Esophagus muscularis mucosa (tissue), 3 donors: Measurements from ENCODE around the gene CDKN2B-AS1.

ENCODE experiments used
- POLR2A ChIP-seq: fragments of 450-650 bp; IDR thresholded peaks from one replicate; pipeline ENCODE4 v1.6.1; 2017; ENCODE audit warnings: antibody characterized with exemption, moderate library complexity, mild to moderate bottlenecking, low read depth
- POLR2AphosphoS5 ChIP-seq, 2 donors: sonication (generic); formaldehyde crosslinking; IDR thresholded peaks; one replicate each; pipeline ENCODE4 v1.6.1; 2017; ENCODE audit warnings: antibody characterized with exemption in 2 of 2
- TF ChIP-seq, protein P1 (sequence below), 3 experiments: fragments of 200-600 bp in 2 of 3; fragments of 450-650 bp in 1 of 3; sonication (generic) in 2 of 3; IDR thresholded peaks; one replicate each; pipeline ENCODE4 v1.5.1; 2017 to 2019; ENCODE audit warnings: antibody characterized with exemption in 3 of 3, mild to moderate bottlenecking in 2 of 3, moderate library complexity in 1 of 3

DNA sequence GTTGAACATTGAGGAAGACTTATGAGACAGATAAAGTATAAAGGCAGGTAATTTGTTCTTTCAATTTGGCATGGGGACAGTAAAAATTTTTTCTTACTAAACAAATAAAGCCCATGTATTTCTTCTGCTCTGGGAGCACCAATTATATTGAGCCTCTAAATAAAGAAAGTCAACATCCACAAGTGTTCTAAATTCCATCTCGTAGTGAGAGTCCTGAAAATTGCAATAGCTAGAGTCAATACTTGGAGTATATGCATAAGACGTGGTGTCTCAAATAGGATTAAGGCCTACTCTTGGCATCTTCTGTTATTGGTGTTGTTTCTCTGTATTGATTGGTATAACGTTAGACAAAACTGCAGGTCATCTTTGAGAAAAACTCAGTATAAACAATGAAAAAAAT, 135.0 kb downstream of the CDKN2B-AS1 start:
- TF ChIP-seq POLR2A, result no peak
- TF ChIP-seq, protein P1, sequence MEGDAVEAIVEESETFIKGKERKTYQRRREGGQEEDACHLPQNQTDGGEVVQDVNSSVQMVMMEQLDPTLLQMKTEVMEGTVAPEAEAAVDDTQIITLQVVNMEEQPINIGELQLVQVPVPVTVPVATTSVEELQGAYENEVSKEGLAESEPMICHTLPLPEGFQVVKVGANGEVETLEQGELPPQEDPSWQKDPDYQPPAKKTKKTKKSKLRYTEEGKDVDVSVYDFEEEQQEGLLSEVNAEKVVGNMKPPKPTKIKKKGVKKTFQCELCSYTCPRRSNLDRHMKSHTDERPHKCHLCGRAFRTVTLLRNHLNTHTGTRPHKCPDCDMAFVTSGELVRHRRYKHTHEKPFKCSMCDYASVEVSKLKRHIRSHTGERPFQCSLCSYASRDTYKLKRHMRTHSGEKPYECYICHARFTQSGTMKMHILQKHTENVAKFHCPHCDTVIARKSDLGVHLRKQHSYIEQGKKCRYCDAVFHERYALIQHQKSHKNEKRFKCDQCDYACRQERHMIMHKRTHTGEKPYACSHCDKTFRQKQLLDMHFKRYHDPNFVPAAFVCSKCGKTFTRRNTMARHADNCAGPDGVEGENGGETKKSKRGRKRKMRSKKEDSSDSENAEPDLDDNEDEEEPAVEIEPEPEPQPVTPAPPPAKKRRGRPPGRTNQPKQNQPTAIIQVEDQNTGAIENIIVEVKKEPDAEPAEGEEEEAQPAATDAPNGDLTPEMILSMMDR (IDR thresholded peaks at IDR 0.05), result no peak
- no peak for TF ChIP-seq POLR2AphosphoS5 (IDR thresholded peaks at IDR 0.05)
